Measurements from ENCODE around the gene SCN1B. TPM values are rescaled to one million over a fixed set of nuclear protein-coding genes. Genes with fewer than 3 reads are reported as not detected.

Gene SCN1B
- total and polyA plus RNA-seq, 2 of the 13 experiments (the other 11 are each of a cell fraction or from before 2014, with no cell fraction given) = 2.7 to 20.1 TPM

DNA sequence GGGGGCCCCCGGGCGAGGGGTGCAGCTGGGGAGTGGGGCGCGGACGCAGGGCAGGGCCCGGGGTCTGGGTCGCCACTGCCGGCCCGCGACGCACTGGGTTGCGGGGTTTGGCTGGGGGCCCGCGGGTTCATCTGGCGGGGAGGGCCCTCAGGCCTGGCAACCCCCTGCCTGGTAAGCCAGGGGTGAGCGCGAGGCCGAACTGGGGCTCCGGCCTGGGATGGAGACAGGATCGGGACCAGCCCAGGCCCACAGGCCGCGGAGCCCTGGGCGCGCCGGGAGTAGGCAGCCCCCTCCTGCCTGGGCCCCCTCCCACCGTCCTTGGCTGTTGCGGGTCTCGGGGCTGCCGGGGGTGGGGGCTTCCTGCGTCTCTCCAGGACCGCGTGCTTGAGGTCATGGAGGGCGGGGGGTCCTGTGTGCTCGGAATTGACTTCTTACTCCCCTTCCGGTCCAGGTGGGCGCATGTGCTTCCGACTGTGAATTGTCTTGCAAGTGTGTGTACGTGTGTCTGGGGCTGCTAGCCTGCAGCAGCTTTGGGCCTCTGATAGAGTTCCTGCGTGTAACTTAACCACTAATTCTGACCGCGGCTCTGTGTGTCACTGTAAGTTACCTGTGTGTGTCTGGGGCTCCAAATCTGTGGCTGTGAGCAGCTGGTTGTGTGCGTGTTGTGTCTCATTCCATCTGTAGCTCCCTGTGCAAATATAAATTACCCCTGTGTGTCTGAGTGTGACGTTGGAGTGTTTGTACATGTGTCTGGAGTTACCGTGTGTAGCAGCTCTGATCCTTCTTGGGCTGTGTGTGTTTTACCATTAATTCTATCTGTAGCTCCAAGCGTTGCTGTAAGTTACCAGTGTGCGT, 29.4 kb upstream of the SCN1B start (continued):
- no peak for TF ChIP-seq NR2F6 (IDR thresholded peaks at IDR 0.05)
- TF ChIP-seq NR2F6 (CRISPR knock-in tag; IDR thresholded peaks at IDR 0.05) = peak; percentile 18; the same call in 1 of the 2 replicates
- peak; percentile 15; the same call in 1 of the 2 replicates for TF ChIP-seq ZNF768 (CRISPR knock-in tag; IDR thresholded peaks at IDR 0.05)
- TF ChIP-seq GABPA (IDR thresholded peaks at IDR 0.05; ENCODE audit: low read depth, low read length) = no peak
- TF ChIP-seq GABPA (CRISPR knock-in tag; IDR thresholded peaks at IDR 0.05; ENCODE audit: low read depth) = peak; percentile 63
- TF ChIP-seq ZNF501 (CRISPR knock-in tag; IDR thresholded peaks at IDR 0.05) = peak; percentile 17; the same call in 1 of the 2 replicates
- TF ChIP-seq POLR2A (IDR thresholded peaks at IDR 0.05; ENCODE audit: insufficient read depth in 1 of 2, low read depth in 2 of 2, low read length in 2 of 2) = peak; percentile 14 to 38; a peak in 2 of 4 replicates
- TF ChIP-seq, protein P1, sequence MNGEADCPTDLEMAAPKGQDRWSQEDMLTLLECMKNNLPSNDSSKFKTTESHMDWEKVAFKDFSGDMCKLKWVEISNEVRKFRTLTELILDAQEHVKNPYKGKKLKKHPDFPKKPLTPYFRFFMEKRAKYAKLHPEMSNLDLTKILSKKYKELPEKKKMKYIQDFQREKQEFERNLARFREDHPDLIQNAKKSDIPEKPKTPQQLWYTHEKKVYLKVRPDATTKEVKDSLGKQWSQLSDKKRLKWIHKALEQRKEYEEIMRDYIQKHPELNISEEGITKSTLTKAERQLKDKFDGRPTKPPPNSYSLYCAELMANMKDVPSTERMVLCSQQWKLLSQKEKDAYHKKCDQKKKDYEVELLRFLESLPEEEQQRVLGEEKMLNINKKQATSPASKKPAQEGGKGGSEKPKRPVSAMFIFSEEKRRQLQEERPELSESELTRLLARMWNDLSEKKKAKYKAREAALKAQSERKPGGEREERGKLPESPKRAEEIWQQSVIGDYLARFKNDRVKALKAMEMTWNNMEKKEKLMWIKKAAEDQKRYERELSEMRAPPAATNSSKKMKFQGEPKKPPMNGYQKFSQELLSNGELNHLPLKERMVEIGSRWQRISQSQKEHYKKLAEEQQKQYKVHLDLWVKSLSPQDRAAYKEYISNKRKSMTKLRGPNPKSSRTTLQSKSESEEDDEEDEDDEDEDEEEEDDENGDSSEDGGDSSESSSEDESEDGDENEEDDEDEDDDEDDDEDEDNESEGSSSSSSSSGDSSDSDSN (CRISPR knock-in tag; IDR thresholded peaks at IDR 0.05) = peak; percentile 30; the same call in 1 of the 2 replicates
- peak; percentile 41; the same call in 1 of the 2 replicates for TF ChIP-seq KDM2A (CRISPR knock-in tag; IDR thresholded peaks at IDR 0.05; ENCODE audit: borderline replicate concordance, low read depth)
- peak; percentile 45; the same call in 1 of the 2 replicates for TF ChIP-seq SMAD3 (CRISPR knock-in tag; IDR thresholded peaks at IDR 0.05)
- TF ChIP-seq ZKSCAN1 (IDR thresholded peaks at IDR 0.05; ENCODE audit: low read length) = no peak
- no peak for TF ChIP-seq SRY (CRISPR knock-in tag; IDR thresholded peaks at IDR 0.05)
- TF ChIP-seq, protein P2, sequence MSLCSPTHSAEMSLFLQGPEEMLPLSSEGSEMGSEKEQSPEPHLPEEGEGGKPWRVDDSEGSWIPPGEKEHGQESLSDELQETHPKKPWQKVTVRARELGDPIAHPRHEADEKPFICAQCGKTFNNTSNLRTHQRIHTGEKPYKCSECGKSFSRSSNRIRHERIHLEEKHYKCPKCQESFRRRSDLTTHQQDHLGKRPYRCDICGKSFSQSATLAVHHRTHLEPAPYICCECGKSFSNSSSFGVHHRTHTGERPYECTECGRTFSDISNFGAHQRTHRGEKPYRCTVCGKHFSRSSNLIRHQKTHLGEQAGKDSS (CRISPR knock-in tag; IDR thresholded peaks at IDR 0.05; ENCODE audit: borderline replicate concordance, low read depth) = 0 out of 2 replicates have a peak, but pooled peaks have one; percentile 31
- TF ChIP-seq ATF5 (CRISPR knock-in tag; IDR thresholded peaks at IDR 0.05; ENCODE audit: low read depth) = 0 out of 2 replicates have a peak, but pooled peaks have one; percentile 35
- TF ChIP-seq KDM3A (CRISPR knock-in tag; IDR thresholded peaks at IDR 0.05; ENCODE audit: low read depth) = peak; percentile 29; the same call in 1 of the 2 replicates
- TF ChIP-seq RARA (CRISPR knock-in tag; IDR thresholded peaks at IDR 0.05) = 0 out of 2 replicates have a peak, but pooled peaks have one; percentile 19
- TF ChIP-seq, protein P3, sequence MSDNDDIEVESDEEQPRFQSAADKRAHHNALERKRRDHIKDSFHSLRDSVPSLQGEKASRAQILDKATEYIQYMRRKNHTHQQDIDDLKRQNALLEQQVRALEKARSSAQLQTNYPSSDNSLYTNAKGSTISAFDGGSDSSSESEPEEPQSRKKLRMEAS (IDR thresholded peaks at IDR 0.05) = peak; percentile 85
- TF ChIP-seq YEATS2 (CRISPR knock-in tag; IDR thresholded peaks at IDR 0.05; ENCODE audit: borderline replicate concordance) = peak; percentile 48; the same call in 1 of the 2 replicates
- 0 out of 2 replicates have a peak, but pooled peaks have one; percentile 50 for TF ChIP-seq JUNB (CRISPR knock-in tag; IDR thresholded peaks at IDR 0.05; ENCODE audit: borderline replicate concordance)
- TF ChIP-seq ZNF281 (CRISPR knock-in tag; IDR thresholded peaks at IDR 0.05; ENCODE audit: borderline replicate concordance) = peak; percentile 12; the same call in 1 of the 2 replicates
- peak; percentile 48; the same call in 1 of the 2 replicates for TF ChIP-seq ZNF558 (CRISPR knock-in tag; IDR thresholded peaks at IDR 0.05; ENCODE audit: borderline replicate concordance)
